Ovary (tissue), 9 donors: ENCODE data around the gene MAP2K5. TPM values are rescaled to one million over a fixed set of nuclear protein-coding genes. Genes with fewer than 3 reads are reported as not detected.

Experiments
- DNase-seq, 5 donors: peaks; one replicate each; pipeline ENCODE4 v3.0.0-alpha.2; 2019 to 2020
- H3K27ac ChIP-seq, 2 donors: fragments of 200-600 bp; one replicate each; pipeline versions ENCODE4 v1.5.1 to v1.8.0; 2019 to 2022
- H3K27me3 ChIP-seq: fragments of 200-600 bp; one replicate; pipeline ENCODE4 v1.8.0; 2022
- H3K36me3 ChIP-seq: fragments of 200-600 bp; sonication (generic); one replicate; pipeline ENCODE4 v1.5.1; 2019
- H3K4me1 ChIP-seq: one replicate; pipeline ENCODE4 v1.8.1; 2013; ENCODE audit warnings: mild to moderate bottlenecking, moderate library complexity; ENCODE audit not compliant: insufficient read depth
- H3K4me3 ChIP-seq: fragments of 200-600 bp; sonication (generic); one replicate; pipeline ENCODE4 v1.5.1; 2017
- H3K9me3 ChIP-seq, 2 donors: fragments of 200-600 bp in 1 of 2; sonication (generic) in 1 of 2; one replicate each; pipeline versions ENCODE4 v1.5.1 to v1.8.1; 2013 to 2019; ENCODE audit warnings: mild to moderate bottlenecking in 1 of 2, moderate library complexity in 1 of 2
- CTCF ChIP-seq, 3 donors: fragments of 450-650 bp in 2 of 3; fragments of 200-600 bp in 1 of 3; IDR thresholded peaks; one replicate each; pipeline versions ENCODE4 v1.5.1 to v1.8.0; 2016 to 2022; ENCODE audit warnings: antibody characterized with exemption in 3 of 3, mild to moderate bottlenecking in 1 of 3
- EP300 ChIP-seq: sonication (generic); formaldehyde crosslinking; IDR thresholded peaks from one replicate; pipeline ENCODE4 v1.6.1; 2017; ENCODE audit warnings: antibody characterized with exemption
- POLR2A ChIP-seq: fragments of 450-650 bp; IDR thresholded peaks from one replicate; pipeline ENCODE4 v1.6.1; 2017; ENCODE audit warnings: antibody characterized with exemption, mild to moderate bottlenecking, moderate library complexity
- WGBS, 3 donors: extraction: QIAGEN DNeasy Blood & Tissue Kit in 1 of 3; methylation state at CpG; one replicate each; pipeline versions ENCODE4 v1.1.5 to v1.1.7; 2013 to 2017; 5-methylcytosine and 5-hydroxymethylcytosine counted together
- intact Hi-C, 4 donors: fragments of 100-400 bp; cut with DNase I; formaldehyde crosslinking; loops; one replicate each; pipeline versions ENCODE4 v1.11.0 to v1.15.1; 2022 to 2023
- polyA plus RNA-seq, 2 donors: library from polyadenylated mRNA; stranded (reverse); fragments of 200-250 nt in 1 of 2; fragments of 350-450 nt in 1 of 2; fragmentation: Illumina TruSeq in 1 of 2; extraction: RNeasy Lipid Tissue Mini Kit (QIAGEN cat#74804) in 1 of 2; gene quantifications; one replicate each; pipeline ENCODE4 v1.2.3, GENCODE V29; 2013 to 2014
- total RNA-seq, 7 donors: library from RNA; depleted of rRNA in 2 of 7; stranded (reverse); fragments of >200 nt in 2 of 7; fragmentation: NEBNext Ultra II Directional in 3 of 7; extraction: Animal tissue kit (Norgen Biotek cat#: 25700) in 3 of 7; gene quantifications; one replicate each; pipeline versions ENCODE4 v1.1.0 to v1.2.4, GENCODE V29; 2016 to 2023
- donor health status: DM: no; HTN: no; CAD: no; lungs with moderate emphysema.
- donor health status: DM: no; HTN: no; CAD: no.
- donor health status: Bipolar disorder and iron deficiency.
- donor health status: DM: yes; HTN: yes; CAD: no.
- donor health status: DM: no; HTN: no; CAD: no.
- donor health status: DM: yes; HTN: yes; CAD: no.

Gene MAP2K5
- total and polyA plus RNA-seq, 9 donors: 4.0 to 39.8 (median 23.2) TPM

DNA sequence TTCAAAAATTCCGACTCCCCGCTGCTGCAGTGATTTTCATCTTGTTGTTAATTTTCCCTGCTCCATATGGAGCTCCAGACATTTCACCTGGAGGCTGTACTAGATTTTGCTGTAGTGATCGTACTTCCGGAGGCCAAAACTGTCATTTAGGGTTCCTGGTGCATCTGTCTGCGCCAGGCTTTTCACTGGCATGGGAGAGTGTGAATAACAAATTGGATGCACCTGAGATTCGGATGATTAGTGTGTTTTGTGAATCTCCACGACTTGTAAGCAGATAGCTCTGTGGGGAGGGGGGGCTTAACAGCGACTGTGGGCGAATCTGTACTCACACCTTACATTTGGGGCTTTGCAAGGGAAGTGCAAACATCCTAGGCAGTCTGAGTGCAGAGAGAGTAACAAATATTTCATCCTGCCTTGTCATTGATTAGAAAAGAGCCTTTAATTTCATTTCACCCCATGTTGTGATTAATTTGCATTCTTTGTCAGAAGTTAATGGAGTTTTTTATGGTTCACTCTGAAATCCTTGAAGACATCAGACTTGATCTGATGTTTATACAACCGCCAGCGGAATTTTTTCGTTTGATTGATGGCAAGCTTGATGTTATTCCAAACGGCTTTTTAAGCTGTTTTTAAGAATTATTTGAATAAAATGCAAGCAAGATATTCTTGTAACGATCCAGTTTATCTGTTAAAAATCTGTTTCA is 190.3 kb downstream of the MAP2K5 start:
- Histone ChIP-seq H3K4me3 (no peak overlapping the region), H3K27ac (no peak overlapping the region), H3K36me3 (no peaks in the 10 kb centered on the region), H3K27me3 (no peaks in the 10 kb centered on the region), H3K9me3 (no peaks in the 10 kb centered on the region), H3K4me1 (no peaks in the 10 kb centered on the region)
- no peak for DNase-seq
- no peak for TF ChIP-seq EP300
- no peak for TF ChIP-seq CTCF (IDR thresholded peaks at IDR 0.05)
- no peak for TF ChIP-seq POLR2A
- intact Hi-C loops: no loop called here
- 89 to 91% (median 90%) methylated on average over 14 of the region's 14 CpGs for WGBS, 3 donors

DNA sequence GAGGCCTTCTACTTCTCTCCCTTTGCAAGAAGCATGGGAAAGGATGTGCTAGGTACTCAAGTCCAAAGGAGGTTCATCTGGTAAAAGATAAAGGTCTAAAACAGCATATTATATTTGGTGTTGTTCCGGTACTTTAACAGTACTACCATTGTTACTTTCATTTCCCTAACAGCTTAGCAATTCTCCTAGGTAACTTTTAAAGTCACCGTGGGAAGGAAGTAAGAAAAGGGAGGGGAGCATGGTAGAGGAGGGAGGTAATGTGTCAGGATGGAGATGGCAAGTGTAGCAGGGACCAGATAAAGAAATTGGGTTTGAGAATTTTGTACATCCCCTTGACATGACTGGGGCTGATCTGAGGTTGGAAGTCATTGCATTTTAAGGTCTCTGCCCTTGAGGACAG is 193.4 kb downstream of the MAP2K5 start:
- H3K4me1 ChIP-seq: no peaks in the 10 kb centered on the region
- intact Hi-C loops: no loop called here
- WGBS, 3 donors: 28 to 43% (median 34%) methylated on average over 2 of the region's 2 CpGs
- no peaks in the 10 kb centered on the region for H3K27me3 ChIP-seq
- no peak overlapping the region for H3K27ac ChIP-seq
- no peaks in the 10 kb centered on the region for H3K36me3 ChIP-seq
- H3K9me3 ChIP-seq: no peaks in the 10 kb centered on the region
- H3K4me3 ChIP-seq: no peak overlapping the region
- TF ChIP-seq CTCF (IDR thresholded peaks at IDR 0.05): no peak
- TF ChIP-seq POLR2A: no peak
- no peak for TF ChIP-seq EP300
- DNase-seq: no peak

- Histone ChIP-seq H3K27ac (no peak overlapping the region), H3K4me3 (no peak overlapping the region), H3K36me3 (no peaks in the 10 kb centered on the region), H3K4me1 (no peaks in the 10 kb centered on the region), H3K27me3 (no peaks in the 10 kb centered on the region), H3K9me3 (no peaks in the 10 kb centered on the region)
- TF ChIP-seq POLR2A (no peak), CTCF (IDR thresholded peaks at IDR 0.05) (no peak), EP300 (no peak)
- DNase-seq: no peak
- WGBS, 3 donors: 78 to 88% (median 83%) methylated on average over 2 of the region's 2 CpGs
- intact Hi-C loops: no loop called here
Observed at GRCh38 chr15:67736810-67737209, 194.3 kb downstream of the MAP2K5 start.

GRCh38 chr15:67738056-67738455 is 195.6 kb downstream of the MAP2K5 start:
- Histone ChIP-seq H3K27me3 (no peaks in the 10 kb centered on the region), H3K4me3 (no peak overlapping the region), H3K4me1 (no peaks in the 10 kb centered on the region), H3K9me3 (no peaks in the 10 kb centered on the region), H3K36me3 (no peaks in the 10 kb centered on the region), H3K27ac (no peak overlapping the region)
- no peak for DNase-seq
- TF ChIP-seq POLR2A (no peak), EP300 (no peak), CTCF (IDR thresholded peaks at IDR 0.05) (no peak)
- intact Hi-C loops: no loop called here
- 71 to 74% (median 74%) methylated on average over 4 of the region's 4 CpGs for WGBS, 3 donors
